Thyroid gland (tissue), 4 donors: Measurements from ENCODE around the gene SCPEP1. TPM values are rescaled to one million over a fixed set of nuclear protein-coding genes. Genes with fewer than 3 reads are reported as not detected.
A peak's percentile ranks its signal among the peaks of the same experiment; 100 is the strongest.

Source experiments
- DNase-seq, 2 donors: peaks; one replicate each; pipeline ENCODE4 v3.0.0-alpha.2; 2019
- H3K27ac ChIP-seq, 3 donors: fragments of 200-600 bp; sonication (generic); 1 replicate in 2 of 3; 2 replicates in 1 of 3; pipeline ENCODE4 v1.5.1; 2016 to 2019; ENCODE audit warnings: mild to moderate bottlenecking in 1 of 3, moderate library complexity in 1 of 3
- H3K27me3 ChIP-seq: fragments of 200-600 bp; sonication (generic); one replicate; pipeline ENCODE4 v1.5.1; 2019
- H3K36me3 ChIP-seq, 2 donors: fragments of 200-600 bp; sonication (generic); one replicate each; pipeline ENCODE4 v1.5.1; 2016 to 2019
- H3K4me1 ChIP-seq, 2 donors: fragments of 200-600 bp; sonication (generic); one replicate each; pipeline ENCODE4 v1.5.1; 2017 to 2019
- H3K4me3 ChIP-seq, 3 donors: fragments of 200-600 bp; sonication (generic); replicated peaks in 1 of 3; 1 replicate in 2 of 3; 2 replicates in 1 of 3; pipeline ENCODE4 v1.5.1; 2016; ENCODE audit warnings: mild to moderate bottlenecking in 1 of 3
- H3K9me3 ChIP-seq: fragments of 200-600 bp; sonication (generic); one replicate; pipeline ENCODE4 v1.5.1; 2017
- POLR2A ChIP-seq, 2 donors: fragments of 450-650 bp; IDR thresholded peaks; one replicate each; pipeline ENCODE4 v1.6.1; 2017; ENCODE audit warnings: antibody characterized with exemption in 2 of 2, mild to moderate bottlenecking in 2 of 2, moderate library complexity in 1 of 2
- WGBS, 2 donors: methylation state at CpG; one replicate each; pipeline ENCODE4 v1.1.5; 2017; 5-methylcytosine and 5-hydroxymethylcytosine counted together
- intact Hi-C: fragments of 100-400 bp; cut with DNase I; formaldehyde crosslinking; loops from one replicate; pipeline ENCODE4 v1.15.1; 2023
- total RNA-seq, 4 donors: library from RNA; depleted of rRNA; stranded (reverse); fragments of >200 nt; gene quantifications; one replicate each; pipeline ENCODE4 v1.2.3, GENCODE V29; 2016
- TF ChIP-seq, protein P1 (sequence below), 6 experiments: fragments of 200-600 bp in 3 of 6; fragments of 450-650 bp in 3 of 6; sonication (generic) in 3 of 6; IDR thresholded peaks; one replicate each; pipeline ENCODE4 v1.5.1; 2016 to 2019; ENCODE audit warnings: antibody characterized with exemption in 6 of 6, mild to moderate bottlenecking in 2 of 6, inconsistent platforms in 1 of 6, moderate library complexity in 1 of 6

The SCPEP1 gene
- total RNA-seq, 4 donors from 2014 or later: 260 to 354 (median 284) TPM

DNA sequence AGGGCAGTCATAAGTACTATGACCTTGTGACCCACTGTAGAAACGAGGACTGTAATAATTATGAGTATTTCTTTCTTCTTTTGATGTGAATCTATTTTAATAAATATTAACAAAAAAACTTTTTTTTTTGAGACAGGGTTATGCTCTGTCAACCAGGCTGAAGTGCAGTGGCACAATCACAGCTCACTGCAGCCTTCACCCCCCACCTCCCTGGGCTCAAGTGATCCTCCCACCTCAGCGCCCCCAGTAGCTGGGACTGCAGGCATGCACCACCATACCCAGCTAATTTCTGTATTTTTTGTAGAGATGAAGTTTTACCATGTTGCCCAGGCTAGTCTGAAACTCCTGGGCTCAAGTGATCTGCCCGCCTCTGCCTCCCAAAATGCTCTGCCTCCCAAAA is 32.6 kb downstream of the SCPEP1 start:
- Histone ChIP-seq H3K27ac (peak overlapping the region in 1 of 3 donors; percentile 24), H3K4me1 (peaks cover 13 to 20% of the 10 kb centered on the region in 2 donors), H3K9me3 (no peaks in the 10 kb centered on the region), H3K4me3 (no peak overlapping the region), H3K36me3 (peaks cover 0 to 3% of the 10 kb centered on the region in 2 donors), H3K27me3 (no peaks in the 10 kb centered on the region)
- DNase-seq: peak; percentile 32 to 45
- TF ChIP-seq, protein P1, sequence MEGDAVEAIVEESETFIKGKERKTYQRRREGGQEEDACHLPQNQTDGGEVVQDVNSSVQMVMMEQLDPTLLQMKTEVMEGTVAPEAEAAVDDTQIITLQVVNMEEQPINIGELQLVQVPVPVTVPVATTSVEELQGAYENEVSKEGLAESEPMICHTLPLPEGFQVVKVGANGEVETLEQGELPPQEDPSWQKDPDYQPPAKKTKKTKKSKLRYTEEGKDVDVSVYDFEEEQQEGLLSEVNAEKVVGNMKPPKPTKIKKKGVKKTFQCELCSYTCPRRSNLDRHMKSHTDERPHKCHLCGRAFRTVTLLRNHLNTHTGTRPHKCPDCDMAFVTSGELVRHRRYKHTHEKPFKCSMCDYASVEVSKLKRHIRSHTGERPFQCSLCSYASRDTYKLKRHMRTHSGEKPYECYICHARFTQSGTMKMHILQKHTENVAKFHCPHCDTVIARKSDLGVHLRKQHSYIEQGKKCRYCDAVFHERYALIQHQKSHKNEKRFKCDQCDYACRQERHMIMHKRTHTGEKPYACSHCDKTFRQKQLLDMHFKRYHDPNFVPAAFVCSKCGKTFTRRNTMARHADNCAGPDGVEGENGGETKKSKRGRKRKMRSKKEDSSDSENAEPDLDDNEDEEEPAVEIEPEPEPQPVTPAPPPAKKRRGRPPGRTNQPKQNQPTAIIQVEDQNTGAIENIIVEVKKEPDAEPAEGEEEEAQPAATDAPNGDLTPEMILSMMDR (IDR thresholded peaks at IDR 0.05): no peak
- TF ChIP-seq POLR2A (IDR thresholded peaks at IDR 0.05): no peak
- intact Hi-C loops: no loop called here
- 48 to 52% methylated on average over 3 of the region's 3 CpGs for WGBS, 2 donors

DNA sequence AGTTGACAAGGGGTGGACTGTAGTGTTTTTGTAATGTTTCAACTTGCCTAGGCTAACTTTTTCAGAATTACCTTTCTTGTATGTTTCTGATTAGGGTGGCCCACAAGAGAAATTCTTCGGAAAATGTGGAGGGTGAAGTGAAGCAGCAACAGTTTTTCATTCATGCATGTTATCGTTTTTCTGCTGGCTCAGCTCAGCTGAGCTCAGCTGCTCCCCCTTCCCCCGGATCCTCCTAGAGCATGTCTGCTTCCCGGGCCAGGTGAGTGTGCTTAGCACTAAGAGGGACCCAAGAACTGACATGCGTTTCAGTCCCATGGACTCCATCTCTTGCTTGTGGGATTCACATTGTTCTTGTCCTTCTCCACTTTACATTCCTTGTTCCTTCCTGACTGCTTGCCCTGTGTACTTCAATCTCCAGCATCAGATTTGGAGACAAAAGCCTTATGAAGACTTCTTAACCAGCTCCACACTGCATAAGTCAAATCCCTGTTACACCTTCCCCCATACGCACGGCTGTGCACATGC is 33.6 kb downstream of the SCPEP1 start:
- Histone ChIP-seq H3K27me3 (no peaks in the 10 kb centered on the region), H3K9me3 (no peaks in the 10 kb centered on the region), H3K4me3 (no peak overlapping the region), H3K36me3 (peaks cover 0 to 3% of the 10 kb centered on the region in 2 donors), H3K27ac (no peak overlapping the region), H3K4me1 (peaks cover 14 to 27% of the 10 kb centered on the region in 2 donors)
- 41 to 53% methylated on average over 7 of the region's 7 CpGs for WGBS, 2 donors
- DNase-seq: peak; percentile 33 to 44
- TF ChIP-seq POLR2A (IDR thresholded peaks at IDR 0.05): no peak
- TF ChIP-seq, protein P1 (IDR thresholded peaks at IDR 0.05): no peak
- intact Hi-C loops: no loop called here

DNA sequence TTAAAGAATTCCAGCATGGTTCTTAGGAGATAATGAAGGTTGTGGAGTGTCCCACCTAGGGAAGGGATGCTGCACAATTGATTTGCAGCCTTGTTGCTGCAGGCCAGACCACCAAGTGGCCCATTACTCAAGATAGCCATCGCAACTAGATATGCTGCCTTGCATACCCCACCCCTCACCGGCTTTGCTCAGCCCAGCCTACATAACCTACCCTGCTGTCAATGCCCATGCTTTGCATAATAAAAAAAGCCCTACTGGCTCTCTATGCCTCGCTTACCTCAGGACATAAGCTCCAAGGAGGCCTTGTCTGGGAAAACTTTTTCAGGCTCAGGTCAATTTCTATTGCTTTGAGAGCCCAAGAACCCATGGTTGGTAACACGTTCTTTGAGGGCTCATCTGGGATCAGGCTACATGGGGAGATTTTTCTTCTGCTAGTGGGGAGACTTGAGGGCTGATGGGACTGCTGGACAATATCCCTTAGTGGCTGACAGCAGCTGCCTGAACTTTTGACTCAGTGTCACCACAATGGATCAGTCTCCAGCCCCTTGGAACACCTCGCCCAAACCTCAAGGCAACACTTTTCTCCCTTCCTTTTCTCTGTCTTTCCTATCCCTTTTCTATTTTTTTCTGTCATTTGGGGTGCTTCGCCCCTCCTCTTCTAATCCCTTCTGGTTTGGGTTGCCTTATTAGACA is 38.3 kb downstream of the SCPEP1 start:
- 88 to 90% methylated on average over 6 of the region's 6 CpGs for WGBS, 2 donors
- DNase-seq: no peak
- no peak for TF ChIP-seq POLR2A (IDR thresholded peaks at IDR 0.05)
- TF ChIP-seq, protein P1 (IDR thresholded peaks at IDR 0.05): no peak
- H3K9me3 ChIP-seq: no peaks in the 10 kb centered on the region
- H3K4me3 ChIP-seq: no peak overlapping the region
- peaks cover 10 to 18% of the 10 kb centered on the region in 2 donors for H3K4me1 ChIP-seq
- intact Hi-C loops: no loop called here
- H3K36me3 ChIP-seq: no peaks in the 10 kb centered on the region
- no peaks in the 10 kb centered on the region for H3K27me3 ChIP-seq
- H3K27ac ChIP-seq: peak overlapping the region in 1 of 3 donors; percentile 52

DNA sequence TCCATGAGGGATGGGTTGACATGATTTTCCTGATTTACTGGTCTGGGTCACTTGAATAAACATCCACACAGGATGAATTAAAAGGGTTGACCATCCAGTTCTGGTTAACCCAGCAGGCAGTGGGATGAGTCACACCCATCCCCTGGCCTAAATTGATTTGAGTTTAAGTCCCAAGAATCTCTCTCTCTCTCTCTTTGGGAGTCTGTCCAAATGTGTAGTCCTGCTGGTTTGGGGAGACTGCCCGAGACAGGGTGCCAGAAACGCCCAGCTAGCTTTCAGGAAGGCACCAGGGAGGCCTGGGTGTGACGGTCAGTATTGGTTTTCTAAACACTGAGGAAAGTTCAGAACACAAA is 38.8 kb downstream of the SCPEP1 start:
- Histone ChIP-seq H3K4me1 (peaks cover 6 to 14% of the 10 kb centered on the region in 2 donors), H3K4me3 (no peak overlapping the region), H3K9me3 (no peaks in the 10 kb centered on the region), H3K27me3 (no peaks in the 10 kb centered on the region), H3K27ac (peak overlapping the region in 1 of 3 donors; percentile 52), H3K36me3 (no peaks in the 10 kb centered on the region)
- intact Hi-C loops: no loop called here
- 21 to 29% methylated on average over 2 to 3 of the region's 3 CpGs for WGBS, 2 donors
- no peak for TF ChIP-seq POLR2A (IDR thresholded peaks at IDR 0.05)
- TF ChIP-seq, protein P1 (IDR thresholded peaks at IDR 0.05): no peak
- peak in 1 of 2 donors; percentile 58 for DNase-seq

DNA sequence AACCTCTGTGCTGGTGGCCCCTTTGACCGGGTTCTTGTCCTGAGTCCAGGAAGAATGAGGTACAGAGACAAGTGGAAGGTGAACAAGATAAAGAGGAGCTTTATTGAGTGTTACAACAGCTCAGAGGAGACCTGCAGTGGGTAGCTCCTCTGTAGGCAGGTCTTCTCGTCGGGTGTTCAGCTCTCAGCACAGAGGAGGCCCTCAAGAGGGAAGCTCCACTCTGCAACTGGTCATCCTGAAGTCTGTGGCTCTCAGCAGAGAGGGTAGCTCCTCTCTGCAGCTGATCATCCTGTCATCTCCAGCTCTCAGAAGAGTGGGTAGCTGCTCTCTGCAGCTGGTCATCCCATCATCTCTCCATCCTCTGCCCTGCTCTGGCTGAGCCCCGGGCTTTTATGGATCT is 39.7 kb downstream of the SCPEP1 start:
- no peak for DNase-seq
- no peak overlapping the region for H3K27ac ChIP-seq
- TF ChIP-seq POLR2A (IDR thresholded peaks at IDR 0.05): no peak
- TF ChIP-seq, protein P1 (IDR thresholded peaks at IDR 0.05): no peak

More for the DNA sequence above, 39.7 kb downstream of the SCPEP1 start:
- Histone ChIP-seq H3K4me1 (peaks cover 6 to 19% of the 10 kb centered on the region in 2 donors), H3K27me3 (no peaks in the 10 kb centered on the region), H3K4me3 (no peak overlapping the region), H3K9me3 (no peaks in the 10 kb centered on the region), H3K36me3 (no peaks in the 10 kb centered on the region)
- intact Hi-C loops: no loop called here
- WGBS, 2 donors: 81 to 83% methylated on average over 4 of the region's 4 CpGs
